ENCODE measurements around the gene USH1C.

Gene USH1C

DNA sequence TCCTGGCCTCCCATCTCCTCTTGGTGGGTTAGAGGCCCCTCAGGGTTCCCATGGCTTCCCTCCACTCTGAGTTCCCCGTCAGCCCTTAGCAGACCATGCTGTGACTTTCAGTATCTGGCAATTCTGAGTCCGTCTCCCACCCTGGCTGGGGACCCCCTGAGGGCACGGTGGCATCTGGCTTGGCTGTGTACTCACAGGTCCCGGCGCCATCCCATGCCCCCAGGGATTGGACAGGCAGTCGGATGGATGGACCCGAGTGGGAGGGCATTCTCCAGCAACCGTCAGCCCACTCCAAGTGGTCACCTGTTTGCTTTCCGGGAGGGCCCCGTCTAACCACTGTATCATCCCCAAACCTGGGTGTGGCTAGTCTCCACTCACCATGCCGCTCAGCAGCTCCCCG lies 43.5 kb downstream of the USH1C start:
- H3K18ac ChIP-seq (ENCODE audit: low read length): peak overlapping the region; percentile 23
- H3K9me3 ChIP-seq (replicated peaks in 1 of 2; ENCODE audit: control insufficient read depth in 2 of 2, insufficient read depth in 1 of 2, low read depth in 1 of 2, low read length in 2 of 2): no peaks in the 10 kb centered on the region
- H2BK120ac ChIP-seq (ENCODE audit: low read depth, low read length): no peak overlapping the region
- no peak overlapping the region for H4K91ac ChIP-seq (ENCODE audit: low read depth, low read length, poor library complexity)
- H2AK5ac ChIP-seq (ENCODE audit: low read depth, low read length): peak overlapping the region; percentile 2
- no peak overlapping the region for H2BK5ac ChIP-seq (ENCODE audit: low read length)
- H3K79me1 ChIP-seq (ENCODE audit: low read depth, low read length): no peaks in the 10 kb centered on the region
- no peak overlapping the region for H2BK12ac ChIP-seq (ENCODE audit: low read length)
- H2BK15ac ChIP-seq (ENCODE audit: low read length): no peak overlapping the region
- H3K9ac ChIP-seq (ENCODE audit: low read depth, low read length, poor library complexity): no peak overlapping the region
- no peak overlapping the region for H3K4me3 ChIP-seq (ENCODE audit: low read length in 2 of 2)
- peaks cover 0 to 3% of the 10 kb centered on the region in 2 donors for H3K4me1 ChIP-seq (ENCODE audit: control insufficient read depth in 2 of 2, insufficient read depth in 1 of 2, low read depth in 1 of 2, low read length in 2 of 2)
- H3K27me3 ChIP-seq (ENCODE audit: control insufficient read depth in 3 of 3, insufficient read depth in 3 of 3, low read depth in 1 of 3, low read length in 3 of 3): peaks cover 0 to 5% (median 0%) of the 10 kb centered on the region in 3 experiments
- no peak overlapping the region for H3K27ac ChIP-seq (replicated peaks; ENCODE audit: low read length)
- H2AFZ ChIP-seq (ENCODE audit: low read length): no peak overlapping the region
- H3K23ac ChIP-seq (ENCODE audit: low read depth, low read length, poor library complexity): peak overlapping the region; percentile 44
- H3K4ac ChIP-seq (ENCODE audit: low read length): no peak overlapping the region
- WGBS, 2 donors (ENCODE audit: extremely low coverage in 2 of 2, insufficient read length in 2 of 2, insufficient replicate concordance in 1 of 2): no CpG with 5 or more reads among the region's 12 CpGs
- H4K8ac ChIP-seq (ENCODE audit: low read depth, low read length): peak overlapping the region; percentile 93
- H3K14ac ChIP-seq (ENCODE audit: low read length): no peak overlapping the region
- DNase-seq (ENCODE audit: low spot score): no peak
- no peaks in the 10 kb centered on the region for H3K36me3 ChIP-seq (replicated peaks in 1 of 2; ENCODE audit: control insufficient read depth in 2 of 2, insufficient read depth in 2 of 2, low read length in 2 of 2)
- no peak overlapping the region for H3K4me2 ChIP-seq (ENCODE audit: insufficient read depth, low read length, poor library complexity, severe bottlenecking)

DNA sequence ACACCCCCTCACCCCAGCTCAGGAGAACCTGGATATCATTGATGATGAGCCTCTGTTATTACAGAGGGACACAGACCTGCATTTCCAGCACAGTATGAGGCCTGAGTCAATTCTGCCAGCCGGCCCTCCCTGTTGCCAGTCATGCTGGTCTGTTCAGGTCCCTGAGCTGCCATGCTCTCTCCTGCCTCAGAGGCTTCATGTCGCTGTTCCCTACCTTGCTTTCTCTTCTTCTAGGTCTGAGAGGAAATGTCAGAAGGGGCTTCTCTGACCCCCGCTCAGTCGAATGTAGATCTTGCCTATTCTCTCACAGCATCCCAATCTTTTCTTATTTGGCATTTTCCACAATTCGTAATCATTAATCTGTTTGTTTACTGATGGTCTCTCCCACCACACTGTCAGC lies 45.7 kb downstream of the USH1C start:
- Histone ChIP-seq H4K91ac (ENCODE audit: low read depth, low read length, poor library complexity) (no peak overlapping the region), H2BK5ac (ENCODE audit: low read length) (no peak overlapping the region), H3K4me3 (ENCODE audit: low read length in 2 of 2) (no peak overlapping the region), H3K36me3 (replicated peaks in 1 of 2; ENCODE audit: control insufficient read depth in 2 of 2, insufficient read depth in 2 of 2, low read length in 2 of 2) (no peaks in the 10 kb centered on the region), H3K79me1 (ENCODE audit: low read depth, low read length) (no peaks in the 10 kb centered on the region), H2BK12ac (ENCODE audit: low read length) (no peak overlapping the region), H3K27ac (replicated peaks; ENCODE audit: low read length) (no peak overlapping the region), H4K8ac (ENCODE audit: low read depth, low read length) (no peak overlapping the region), H2AFZ (ENCODE audit: low read length) (no peak overlapping the region), H3K23ac (ENCODE audit: low read depth, low read length, poor library complexity) (no peak overlapping the region), H3K4ac (ENCODE audit: low read length) (no peak overlapping the region), H3K9ac (ENCODE audit: low read depth, low read length, poor library complexity) (no peak overlapping the region), H3K14ac (ENCODE audit: low read length) (no peak overlapping the region), H2AK5ac (ENCODE audit: low read depth, low read length) (no peak overlapping the region), H2BK120ac (ENCODE audit: low read depth, low read length) (no peak overlapping the region), H3K4me1 (ENCODE audit: control insufficient read depth in 2 of 2, insufficient read depth in 1 of 2, low read depth in 1 of 2, low read length in 2 of 2) (peaks cover 0 to 2% of the 10 kb centered on the region in 2 donors), H3K18ac (ENCODE audit: low read length) (no peak overlapping the region), H3K9me3 (replicated peaks in 1 of 2; ENCODE audit: control insufficient read depth in 2 of 2, insufficient read depth in 1 of 2, low read depth in 1 of 2, low read length in 2 of 2) (no peaks in the 10 kb centered on the region), H2BK15ac (ENCODE audit: low read length) (no peak overlapping the region), H3K4me2 (ENCODE audit: insufficient read depth, low read length, poor library complexity, severe bottlenecking) (no peak overlapping the region), H3K27me3 (ENCODE audit: control insufficient read depth in 3 of 3, insufficient read depth in 3 of 3, low read depth in 1 of 3, low read length in 3 of 3) (peaks cover 0 to 5% (median 0%) of the 10 kb centered on the region in 3 experiments)
- no peak for DNase-seq (ENCODE audit: low spot score)
- WGBS, 2 donors (ENCODE audit: extremely low coverage in 2 of 2, insufficient read length in 2 of 2, insufficient replicate concordance in 1 of 2): no CpG with 5 or more reads among the region's 5 CpGs

DNA sequence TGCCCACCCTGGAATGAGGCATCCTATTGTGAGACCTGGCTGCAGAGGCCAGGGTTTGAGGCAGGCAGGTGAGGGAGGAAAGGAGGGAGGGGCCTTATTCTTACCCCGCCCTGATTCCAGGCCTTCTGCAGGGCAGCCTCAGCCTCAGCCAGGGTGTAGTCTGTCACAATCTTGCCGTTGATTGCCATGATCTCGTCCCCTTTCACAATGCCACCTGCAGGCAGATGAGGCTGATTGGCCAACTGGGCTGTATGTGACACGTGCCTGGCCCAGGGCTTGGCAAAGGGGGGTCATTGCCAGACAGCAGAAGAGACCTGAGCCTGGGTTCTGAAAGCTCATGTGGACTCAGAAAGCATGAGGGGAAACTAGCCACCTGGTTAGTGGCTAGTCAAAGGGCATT lies 46.2 kb downstream of the USH1C start:
- peak overlapping the region; percentile 41 for H3K18ac ChIP-seq (ENCODE audit: low read length)
- H3K79me1 ChIP-seq (ENCODE audit: low read depth, low read length): no peaks in the 10 kb centered on the region
- H3K27me3 ChIP-seq (ENCODE audit: control insufficient read depth in 3 of 3, insufficient read depth in 3 of 3, low read depth in 1 of 3, low read length in 3 of 3): peaks cover 0 to 5% (median 0%) of the 10 kb centered on the region in 3 experiments
- peak overlapping the region; percentile 14 for H2AK5ac ChIP-seq (ENCODE audit: low read depth, low read length)
- H2BK5ac ChIP-seq (ENCODE audit: low read length): no peak overlapping the region
- H3K4me3 ChIP-seq (ENCODE audit: low read length in 2 of 2): no peak overlapping the region
- H3K4ac ChIP-seq (ENCODE audit: low read length): no peak overlapping the region
- no CpG with 5 or more reads among the region's 4 CpGs for WGBS, 2 donors (ENCODE audit: extremely low coverage in 2 of 2, insufficient read length in 2 of 2, insufficient replicate concordance in 1 of 2)
- H4K91ac ChIP-seq (ENCODE audit: low read depth, low read length, poor library complexity): no peak overlapping the region
- no peak overlapping the region for H2AFZ ChIP-seq (ENCODE audit: low read length)
- no peak overlapping the region for H4K8ac ChIP-seq (ENCODE audit: low read depth, low read length)
- H3K4me2 ChIP-seq (ENCODE audit: insufficient read depth, low read length, poor library complexity, severe bottlenecking): no peak overlapping the region
- no peaks in the 10 kb centered on the region for H3K9me3 ChIP-seq (replicated peaks in 1 of 2; ENCODE audit: control insufficient read depth in 2 of 2, insufficient read depth in 1 of 2, low read depth in 1 of 2, low read length in 2 of 2)
- H2BK15ac ChIP-seq (ENCODE audit: low read length): no peak overlapping the region
- peak overlapping the region; percentile 45 for H3K9ac ChIP-seq (ENCODE audit: low read depth, low read length, poor library complexity)
- DNase-seq (ENCODE audit: low spot score): no peak
- peak overlapping the region; percentile 66 for H3K23ac ChIP-seq (ENCODE audit: low read depth, low read length, poor library complexity)
- H3K36me3 ChIP-seq (replicated peaks in 1 of 2; ENCODE audit: control insufficient read depth in 2 of 2, insufficient read depth in 2 of 2, low read length in 2 of 2): no peaks in the 10 kb centered on the region
- H3K4me1 ChIP-seq (ENCODE audit: control insufficient read depth in 2 of 2, insufficient read depth in 1 of 2, low read depth in 1 of 2, low read length in 2 of 2): peaks cover 0 to 2% of the 10 kb centered on the region in 2 donors
- H2BK12ac ChIP-seq (ENCODE audit: low read length): no peak overlapping the region
- no peak overlapping the region for H2BK120ac ChIP-seq (ENCODE audit: low read depth, low read length)
- no peak overlapping the region for H3K27ac ChIP-seq (replicated peaks; ENCODE audit: low read length)
- no peak overlapping the region for H3K14ac ChIP-seq (ENCODE audit: low read length)

DNA sequence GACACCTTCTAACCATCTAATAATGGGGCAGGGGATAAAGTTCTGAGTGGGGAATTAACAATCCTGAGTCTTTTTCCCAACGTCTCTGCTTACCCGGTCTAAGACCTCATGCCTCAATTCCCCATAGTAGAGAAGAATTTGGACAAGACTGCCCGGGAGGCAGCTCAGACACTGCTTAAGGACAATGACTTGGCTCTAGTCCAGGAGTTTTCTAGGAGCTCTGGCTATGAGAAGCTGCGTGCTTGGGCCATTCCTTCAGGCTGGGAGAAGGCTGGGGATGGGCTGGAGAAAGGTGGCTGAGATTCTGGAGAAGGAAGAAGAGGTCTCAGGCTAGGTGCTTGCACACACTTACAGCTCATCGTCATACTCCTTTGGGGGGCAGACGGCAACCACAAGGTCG lies 47.8 kb downstream of the USH1C start:
- peak overlapping the region; percentile 41 for H3K14ac ChIP-seq (ENCODE audit: low read length)
- peak overlapping the region; percentile 34 for H3K23ac ChIP-seq (ENCODE audit: low read depth, low read length, poor library complexity)
- H3K27ac ChIP-seq (replicated peaks; ENCODE audit: low read length): no peak overlapping the region
- DNase-seq (ENCODE audit: low spot score): no peak
- peaks cover 0 to 8% (median 0%) of the 10 kb centered on the region in 3 experiments for H3K27me3 ChIP-seq (ENCODE audit: control insufficient read depth in 3 of 3, insufficient read depth in 3 of 3, low read depth in 1 of 3, low read length in 3 of 3)
- no peak overlapping the region for H2BK120ac ChIP-seq (ENCODE audit: low read depth, low read length)
- H3K4me3 ChIP-seq (ENCODE audit: low read length in 2 of 2): no peak overlapping the region
- H3K4me1 ChIP-seq (ENCODE audit: control insufficient read depth in 2 of 2, insufficient read depth in 1 of 2, low read depth in 1 of 2, low read length in 2 of 2): peaks cover 0 to 2% of the 10 kb centered on the region in 2 donors
- no peak overlapping the region for H2AFZ ChIP-seq (ENCODE audit: low read length)
- H3K18ac ChIP-seq (ENCODE audit: low read length): peak overlapping the region; percentile 16
- no peak overlapping the region for H2AK5ac ChIP-seq (ENCODE audit: low read depth, low read length)
- H3K79me1 ChIP-seq (ENCODE audit: low read depth, low read length): no peaks in the 10 kb centered on the region
- H2BK12ac ChIP-seq (ENCODE audit: low read length): no peak overlapping the region
- no peak overlapping the region for H2BK15ac ChIP-seq (ENCODE audit: low read length)
- no CpG with 5 or more reads among the region's 7 CpGs for WGBS, 2 donors (ENCODE audit: extremely low coverage in 2 of 2, insufficient read length in 2 of 2, insufficient replicate concordance in 1 of 2)
- H4K8ac ChIP-seq (ENCODE audit: low read depth, low read length): no peak overlapping the region
- no peaks in the 10 kb centered on the region for H3K9me3 ChIP-seq (replicated peaks in 1 of 2; ENCODE audit: control insufficient read depth in 2 of 2, insufficient read depth in 1 of 2, low read depth in 1 of 2, low read length in 2 of 2)
- H3K9ac ChIP-seq (ENCODE audit: low read depth, low read length, poor library complexity): no peak overlapping the region
- H4K91ac ChIP-seq (ENCODE audit: low read depth, low read length, poor library complexity): no peak overlapping the region
- H3K36me3 ChIP-seq (replicated peaks in 1 of 2; ENCODE audit: control insufficient read depth in 2 of 2, insufficient read depth in 2 of 2, low read length in 2 of 2): no peaks in the 10 kb centered on the region
- H3K4me2 ChIP-seq (ENCODE audit: insufficient read depth, low read length, poor library complexity, severe bottlenecking): no peak overlapping the region
- no peak overlapping the region for H3K4ac ChIP-seq (ENCODE audit: low read length)
- no peak overlapping the region for H2BK5ac ChIP-seq (ENCODE audit: low read length)

Data from neuronal stem cell (in vitro differentiated cells).